Measurements from ENCODE around the gene DRGX.

DRGX gene

GRCh38 chr10:49360271-49361177 lies 35.4 kb downstream of the DRGX start:
- DNase-seq, result no peak

- DNase-seq, result no peak
These were observed 36.3 kb downstream of the DRGX start for GRCh38 chr10:49359349-49360270.

- no peak for DNase-seq
These were observed 38.0 kb downstream of the DRGX start for GRCh38 chr10:49357910-49358309.

GRCh38 chr10:49356944-49357343 lies 38.9 kb downstream of the DRGX start:
- DNase-seq, result no peak

GRCh38 chr10:49356181-49356580 lies 39.7 kb downstream of the DRGX start:
- DNase-seq, result no peak

DNA sequence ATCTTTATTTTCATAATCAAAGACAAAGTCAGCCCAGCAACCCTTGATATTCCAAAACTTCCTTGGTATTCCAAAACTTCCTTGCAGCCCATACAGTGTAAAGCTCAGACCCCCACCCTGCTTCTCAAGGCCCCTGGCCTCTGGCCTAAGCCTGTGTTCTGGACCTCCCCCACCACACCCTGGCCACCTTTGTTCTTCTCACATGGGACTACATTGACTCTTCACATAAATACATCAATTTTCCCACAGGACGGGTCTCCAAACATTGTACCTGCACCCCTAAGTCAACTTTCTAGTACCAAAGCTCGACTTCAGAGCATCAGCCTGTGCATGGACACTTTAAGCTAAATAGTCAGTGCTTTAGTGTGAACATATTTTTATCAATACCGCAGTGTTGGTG lies 40.7 kb downstream of the DRGX start:
- no peak for DNase-seq

DNA sequence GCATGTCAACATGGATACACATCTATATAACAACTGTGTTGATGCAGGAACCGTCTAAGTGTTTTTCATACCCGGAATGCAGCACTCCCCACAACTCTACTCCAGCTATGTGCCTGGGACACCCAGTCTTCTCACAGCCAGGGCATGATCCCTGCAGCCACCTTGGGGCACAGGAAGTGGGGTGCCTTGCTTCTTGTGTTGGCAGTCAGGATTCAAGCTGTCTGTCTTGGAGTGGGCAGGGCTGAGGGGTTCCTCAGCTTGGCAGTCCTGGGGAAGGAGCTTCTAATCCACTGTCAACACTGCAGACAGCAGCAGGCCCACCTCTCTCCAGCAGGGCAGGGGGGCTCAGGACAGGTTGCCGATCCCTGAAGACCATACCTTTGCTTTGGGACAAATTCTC lies 41.3 kb downstream of the DRGX start:
- DNase-seq, result no peak

DNA sequence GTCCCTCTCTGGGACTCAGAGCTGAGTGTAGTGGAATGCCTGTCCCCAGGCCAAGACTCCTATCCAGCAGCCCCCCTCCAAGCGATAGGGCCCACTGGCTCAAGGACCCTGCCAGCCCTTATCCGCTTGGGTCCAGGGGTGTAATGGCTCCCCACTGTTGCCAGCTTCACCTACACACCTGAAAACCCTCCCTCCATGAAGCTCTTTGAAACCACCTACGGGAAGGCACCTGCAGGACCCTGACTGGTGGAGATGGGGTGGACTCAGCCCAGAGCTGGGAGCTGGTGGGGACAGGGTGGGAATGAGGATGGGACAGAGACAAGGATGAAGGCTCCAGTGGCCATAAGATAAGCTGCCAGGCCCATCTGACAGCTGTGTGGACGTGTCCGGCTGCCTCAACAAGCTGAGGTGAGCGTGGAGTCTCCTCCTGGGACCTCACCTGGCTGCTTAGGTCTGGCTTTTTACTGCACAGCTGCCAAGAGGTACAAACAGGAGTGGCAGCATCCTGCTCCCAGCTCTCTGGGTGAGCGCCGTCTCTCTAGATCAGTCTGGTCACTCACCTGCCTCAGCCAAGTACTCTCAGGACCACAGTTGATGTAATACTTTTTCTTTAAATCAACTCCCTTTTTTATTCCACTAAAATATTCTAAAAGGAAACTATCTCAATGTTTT lies 41.9 kb downstream of the DRGX start:
- DNase-seq, result no peak

DNA sequence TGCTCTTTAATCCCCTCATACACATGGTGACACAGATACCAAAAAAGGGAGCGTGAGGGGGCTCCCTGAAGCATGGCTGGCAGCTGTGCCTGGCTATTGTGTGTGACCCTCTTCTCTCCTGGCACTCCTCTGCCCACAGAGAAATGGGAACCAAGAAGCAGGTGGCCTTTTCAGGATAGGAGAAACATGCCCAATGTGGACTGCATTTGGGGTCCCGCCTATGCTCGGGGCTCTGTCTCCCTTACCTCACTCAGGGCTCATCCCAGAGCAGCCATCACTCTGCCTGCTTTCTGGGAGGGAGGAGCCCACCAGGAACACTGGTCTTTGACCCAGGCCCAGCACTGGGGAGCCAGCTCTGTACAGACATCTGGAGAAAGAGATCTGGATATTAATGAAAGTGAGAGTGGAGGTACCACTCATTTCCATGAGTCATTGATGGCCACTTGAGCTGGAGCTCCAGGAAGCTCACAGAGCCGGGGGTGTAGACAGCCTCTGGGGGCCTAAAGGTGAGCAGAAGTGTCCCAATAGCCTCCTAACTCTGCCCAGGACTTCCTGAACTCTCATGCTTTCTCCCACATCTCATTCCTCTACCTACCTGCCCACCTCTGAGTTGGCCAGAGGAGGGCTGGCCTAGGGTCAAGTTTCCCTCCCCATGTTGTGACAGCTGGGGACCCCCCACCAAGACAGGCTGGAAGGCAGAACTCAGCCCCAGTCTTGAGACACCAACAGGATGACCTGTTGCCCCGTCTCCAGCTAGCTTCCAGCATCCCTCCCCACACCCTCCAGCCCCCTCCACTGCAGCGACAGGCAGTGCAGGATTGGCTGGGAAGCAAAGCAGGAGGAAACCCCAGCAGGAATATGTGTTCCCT lies 42.6 kb downstream of the DRGX start:
- DNase-seq, result no peak

DNA sequence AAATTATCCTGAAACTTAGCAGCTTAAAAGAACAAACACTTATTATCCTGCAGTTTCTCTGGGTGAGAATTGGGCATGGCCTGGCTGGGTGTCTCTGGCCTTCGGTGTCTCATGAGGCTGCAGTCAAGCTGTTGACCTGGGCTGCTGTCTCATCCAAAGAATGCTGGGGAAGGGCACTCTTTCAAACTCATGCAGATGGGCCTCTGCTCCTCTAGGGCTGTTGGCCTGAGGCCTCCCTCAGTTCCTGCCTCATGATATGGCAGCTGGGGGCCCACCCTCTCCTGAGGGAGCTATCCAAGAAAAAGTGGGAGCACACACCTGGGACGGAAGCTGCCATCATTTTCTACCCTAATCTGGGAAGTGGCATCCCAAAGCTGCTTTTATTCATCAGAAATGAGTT lies 43.6 kb downstream of the DRGX start:
- no peak for DNase-seq

DNA sequence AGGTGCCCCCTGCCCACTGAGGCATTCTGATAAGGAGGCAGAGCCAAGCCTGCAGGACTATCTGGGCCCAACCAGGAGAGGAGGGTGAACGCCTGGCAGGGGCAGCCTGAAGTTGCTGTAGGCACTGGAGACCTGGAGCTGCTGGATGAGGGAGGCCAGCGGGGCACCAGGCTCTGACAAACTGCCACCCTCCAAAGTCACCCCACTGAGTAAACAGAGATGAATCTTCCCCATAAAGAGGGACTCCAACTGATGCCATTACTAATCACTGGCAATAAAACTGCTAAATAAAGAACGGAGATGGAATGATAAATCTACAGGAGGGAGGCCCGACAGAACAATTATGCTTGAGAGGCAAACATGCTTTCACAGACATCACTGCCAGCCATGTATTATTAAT lies 44.2 kb downstream of the DRGX start:
- DNase-seq, result no peak

DNA sequence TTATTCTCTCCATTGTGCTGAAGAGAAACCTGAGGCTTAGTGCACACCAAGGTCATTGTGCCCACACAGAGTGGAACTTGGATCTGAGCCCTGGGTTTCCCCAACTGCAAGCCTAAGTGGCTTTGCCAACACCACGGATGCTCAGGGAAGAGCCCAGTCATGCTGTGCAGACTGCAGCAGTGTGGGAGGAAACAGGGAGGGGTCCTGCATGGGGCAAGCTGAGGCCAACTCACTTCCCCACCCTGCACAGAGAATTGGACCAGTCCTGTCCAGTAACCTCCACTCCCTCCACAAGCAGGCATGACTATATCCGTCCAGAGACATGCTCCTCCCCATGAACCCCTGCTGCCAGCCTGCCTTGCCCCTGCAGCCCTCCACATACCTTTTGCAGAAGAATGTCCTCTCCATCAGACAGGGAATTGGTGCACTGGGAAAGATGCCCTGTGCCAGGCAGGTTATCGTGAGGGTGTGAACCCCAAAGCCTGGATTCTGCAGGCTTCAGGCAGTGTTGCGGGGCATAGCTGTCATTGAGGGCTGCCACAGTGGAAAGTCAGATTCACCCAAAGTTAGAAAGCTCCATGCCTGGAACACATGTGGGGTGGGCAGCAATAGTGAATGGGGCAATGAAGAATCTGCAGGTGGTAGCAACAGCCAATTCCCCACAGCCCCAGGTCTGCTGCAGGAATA lies 44.9 kb downstream of the DRGX start:
- DNase-seq, result no peak

GRCh38 chr10:49350138-49350537 lies 45.8 kb downstream of the DRGX start:
- no peak for DNase-seq

GRCh38 chr10:49349390-49349789 lies 46.5 kb downstream of the DRGX start:
- DNase-seq, result no peak

- no peak for DNase-seq
These were observed 47.3 kb downstream of the DRGX start for GRCh38 chr10:49348593-49348992.

- DNase-seq, result no peak
These were observed 48.1 kb downstream of the DRGX start for GRCh38 chr10:49347827-49348226.

- no peak for DNase-seq
These were observed 48.5 kb downstream of the DRGX start for GRCh38 chr10:49347342-49347741.

GRCh38 chr10:49344840-49345239 lies 51.0 kb downstream of the DRGX start:
- DNase-seq, result no peak

GRCh38 chr10:49338604-49339003 lies 57.3 kb downstream of the DRGX start:
- DNase-seq, result no peak

GRCh38 chr10:49335364-49335972 lies 60.4 kb downstream of the DRGX start:
- no peak for DNase-seq

DNA sequence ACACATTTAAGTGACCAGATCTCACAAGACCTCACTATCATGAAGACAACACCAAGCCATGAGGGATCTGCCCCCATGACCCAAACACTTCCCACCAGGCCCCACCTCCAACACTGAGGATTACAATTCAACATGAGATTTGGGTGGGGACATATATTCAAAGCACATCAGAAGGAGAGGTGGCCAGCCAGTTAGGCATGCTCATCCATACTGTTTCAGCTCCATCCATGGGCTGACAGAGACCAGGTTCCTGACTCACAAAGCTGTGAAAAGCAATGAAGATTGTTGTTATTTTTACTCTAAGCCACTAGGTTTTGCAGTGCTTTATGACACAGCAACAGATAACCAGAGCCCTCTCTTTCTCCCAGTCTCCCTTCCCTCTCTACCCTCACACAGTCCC lies 60.9 kb downstream of the DRGX start:
- DNase-seq, result no peak
